ENCODE data around the gene BAIAP3.

BAIAP3 gene, protein sequence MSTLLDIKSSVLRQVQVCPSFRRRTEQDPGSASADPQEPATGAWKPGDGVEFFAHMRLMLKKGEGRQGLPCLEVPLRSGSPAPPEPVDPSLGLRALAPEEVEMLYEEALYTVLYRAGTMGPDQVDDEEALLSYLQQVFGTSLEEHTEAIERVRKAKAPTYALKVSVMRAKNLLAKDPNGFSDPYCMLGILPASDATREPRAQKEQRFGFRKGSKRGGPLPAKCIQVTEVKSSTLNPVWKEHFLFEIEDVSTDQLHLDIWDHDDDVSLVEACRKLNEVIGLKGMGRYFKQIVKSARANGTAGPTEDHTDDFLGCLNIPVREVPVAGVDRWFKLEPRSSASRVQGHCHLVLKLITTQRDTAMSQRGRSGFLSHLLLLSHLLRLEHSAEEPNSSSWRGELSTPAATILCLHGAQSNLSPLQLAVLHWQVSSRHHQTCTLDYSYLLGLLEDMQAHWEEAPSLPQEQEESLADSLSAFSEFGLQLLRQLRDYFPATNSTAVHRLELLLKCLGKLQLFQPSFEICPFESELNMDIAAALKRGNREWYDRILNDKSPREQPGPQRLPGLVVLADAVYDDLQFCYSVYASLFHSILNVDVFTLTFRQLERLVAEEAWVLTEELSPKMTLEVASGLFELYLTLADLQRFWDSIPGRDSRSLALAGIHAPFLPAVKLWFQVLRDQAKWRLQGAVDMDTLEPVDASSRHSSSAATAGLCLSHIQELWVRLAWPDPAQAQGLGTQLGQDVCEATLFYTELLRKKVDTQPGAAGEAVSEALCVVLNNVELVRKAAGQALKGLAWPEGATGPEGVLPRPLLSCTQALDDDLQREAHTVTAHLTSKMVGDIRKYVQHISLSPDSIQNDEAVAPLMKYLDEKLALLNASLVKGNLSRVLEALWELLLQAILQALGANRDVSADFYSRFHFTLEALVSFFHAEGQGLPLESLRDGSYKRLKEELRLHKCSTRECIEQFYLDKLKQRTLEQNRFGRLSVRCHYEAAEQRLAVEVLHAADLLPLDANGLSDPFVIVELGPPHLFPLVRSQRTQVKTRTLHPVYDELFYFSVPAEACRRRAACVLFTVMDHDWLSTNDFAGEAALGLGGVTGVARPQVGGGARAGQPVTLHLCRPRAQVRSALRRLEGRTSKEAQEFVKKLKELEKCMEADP

DNA sequence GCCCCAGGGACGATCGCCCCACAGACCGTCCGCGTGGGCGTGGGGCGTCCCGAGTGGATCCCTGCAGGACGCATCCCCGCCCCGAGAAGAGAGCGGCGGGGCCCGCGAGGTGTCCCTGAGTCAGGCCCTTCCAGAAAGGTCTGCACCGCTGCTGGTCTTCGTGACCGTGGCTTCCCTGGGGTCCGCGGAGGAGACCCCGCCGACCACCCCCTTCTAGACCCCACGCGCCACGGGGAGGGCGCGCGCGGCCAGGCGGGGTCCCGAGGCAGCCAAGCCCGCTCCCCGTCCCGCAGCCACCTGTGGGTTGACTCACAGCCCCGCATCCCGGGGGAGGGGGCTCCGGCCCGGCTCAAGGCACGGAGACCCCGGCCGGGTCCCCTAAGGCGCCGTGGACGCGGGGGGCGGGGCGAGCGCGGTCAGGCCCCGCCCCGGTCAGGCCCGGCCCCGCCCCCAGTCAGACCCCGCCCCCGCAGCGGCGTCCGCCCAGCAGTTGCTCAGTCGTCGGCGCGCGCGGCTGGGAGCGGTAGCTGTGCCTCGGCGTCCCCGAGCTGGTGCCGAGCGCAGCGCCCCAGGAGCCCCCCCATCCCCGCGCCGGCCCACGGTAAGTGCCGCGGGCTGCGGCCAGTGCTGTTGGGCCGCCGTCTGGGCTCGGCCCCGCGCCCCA lies at the start of gene BAIAP3:
Gene BAIAP3, plus strand, starts transcription at position 497 of the 664 bp plus-strand sequence. CDS start 4,905 bp downstream, outside the sequence.
- TF ChIP-seq CTCF (IDR thresholded peaks at IDR 0.05): no peak

DNA sequence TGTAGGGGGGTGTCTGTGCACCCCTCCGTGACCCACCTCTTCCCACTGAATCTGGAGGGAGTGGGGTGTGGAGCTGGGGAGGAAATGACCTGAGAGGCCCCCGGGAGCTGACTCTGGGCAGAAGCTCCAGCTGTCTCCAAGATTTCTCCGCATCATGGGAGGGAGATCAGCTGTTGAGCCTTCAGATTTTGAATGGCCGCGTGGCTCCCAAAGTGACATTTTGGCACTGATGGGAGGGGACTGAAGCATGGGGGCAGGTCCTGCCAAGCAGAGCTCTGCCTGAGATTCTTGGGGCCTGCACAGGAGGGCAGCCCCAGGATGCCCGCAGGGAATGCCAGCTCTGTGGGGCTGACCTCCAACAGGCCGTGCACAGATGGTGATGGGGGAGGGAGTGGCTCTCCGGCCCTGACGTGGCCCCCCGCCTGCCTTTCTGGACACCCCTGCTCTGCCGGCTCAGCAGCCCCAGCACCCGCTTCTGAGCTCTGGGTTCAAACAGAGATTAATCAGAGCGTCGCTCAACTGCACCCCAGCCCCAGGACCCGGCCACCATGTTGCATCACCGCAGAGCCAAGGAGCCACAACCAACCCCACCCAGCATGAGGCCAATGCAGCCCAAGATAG lies 49.3 kb upstream of the BAIAP3 start:
- no peak for TF ChIP-seq CTCF (IDR thresholded peaks at IDR 0.05)

GRCh38 chr16:1285669-1286512 lies 47.6 kb upstream of the BAIAP3 start:
- TF ChIP-seq CTCF (IDR thresholded peaks at IDR 0.05): no peak

GRCh38 chr16:1286513-1287094 lies 46.8 kb upstream of the BAIAP3 start:
- TF ChIP-seq CTCF (IDR thresholded peaks at IDR 0.05): no peak

- no peak for TF ChIP-seq CTCF (IDR thresholded peaks at IDR 0.05)
Observed at GRCh38 chr16:1287982-1288670, 45.3 kb upstream of the BAIAP3 start.
